Hepatocyte (in vitro differentiated cells): ENCODE measurements around the gene GBE1. TPM values are rescaled to one million over a fixed set of nuclear protein-coding genes. Genes with fewer than 3 reads are reported as not detected.
A peak's percentile ranks its signal among the peaks of the same experiment; 100 is the strongest.

Experiments used
- DNase-seq: peaks from one replicate; pipeline ENCODE4 v3.0.0-alpha.2; 2016; ENCODE audit warnings: low spot score
- H2AFZ ChIP-seq: fragments of 200-600 bp; sonication (generic); 2 replicates; pipeline ENCODE4 v1.6.0; 2016; ENCODE audit warnings: antibody characterized with exemption, mild to moderate bottlenecking
- H3K27ac ChIP-seq: fragments of 200-600 bp; sonication (generic); 2 replicates; pipeline ENCODE4 v1.5.1; 2016; ENCODE audit warnings: mild to moderate bottlenecking
- H3K27me3 ChIP-seq: fragments of 200-600 bp; sonication (generic); 2 replicates; pipeline ENCODE4 v1.6.1; 2016
- H3K36me3 ChIP-seq: fragments of 200-600 bp; sonication (generic); replicated peaks from 2 replicates; pipeline ENCODE4 v1.5.1; 2016; ENCODE audit warnings: low read depth; ENCODE audit not compliant: insufficient read depth
- H3K4me1 ChIP-seq: fragments of 200-600 bp; sonication (generic); 2 replicates; pipeline ENCODE4 v1.5.1; 2016; ENCODE audit warnings: mild to moderate bottlenecking, moderate library complexity; ENCODE audit not compliant: insufficient read depth
- H3K4me2 ChIP-seq: fragments of 200-600 bp; sonication (generic); 2 replicates; pipeline ENCODE4 v1.6.0; 2016
- H3K4me3 ChIP-seq: fragments of 200-600 bp; sonication (generic); 2 replicates; pipeline ENCODE4 v1.5.1; 2016; ENCODE audit warnings: mild to moderate bottlenecking
- H3K79me2 ChIP-seq: fragments of 200-600 bp; sonication (generic); 2 replicates; pipeline ENCODE4 v1.6.0; 2017; ENCODE audit warnings: mild to moderate bottlenecking
- H3K9me2 ChIP-seq: fragments of 200-600 bp; sonication (generic); replicated peaks from 2 replicates; pipeline ENCODE4 v1.6.0; 2017; ENCODE audit warnings: mild to moderate bottlenecking; ENCODE audit not compliant: insufficient read depth
- H3K9me3 ChIP-seq: fragments of 200-600 bp; sonication (generic); 2 replicates; pipeline ENCODE4 v1.5.1; 2016; ENCODE audit warnings: low read depth, mild to moderate bottlenecking
- H4K20me1 ChIP-seq: fragments of 200-600 bp; sonication (generic); 2 replicates; pipeline ENCODE4 v1.6.0; 2016; ENCODE audit warnings: mild to moderate bottlenecking; ENCODE audit not compliant: insufficient read depth, poor library complexity, severe bottlenecking
- CTCF ChIP-seq: fragments of 200-600 bp; sonication (generic); IDR thresholded peaks from 2 replicates; pipeline ENCODE4 v1.5.1; 2016; ENCODE audit warnings: antibody characterized with exemption, mild to moderate bottlenecking; ENCODE audit not compliant: poor library complexity
- EZH2 ChIP-seq: fragments of 200-600 bp; sonication (generic); IDR thresholded peaks from 2 replicates; pipeline ENCODE4 v1.6.1; 2016; ENCODE audit warnings: antibody characterized with exemption, mild to moderate bottlenecking, borderline replicate concordance
- EZH2phosphoT487 ChIP-seq: fragments of 200-600 bp; sonication (generic); IDR thresholded peaks from one replicate; pipeline ENCODE4 v1.6.1; 2018; ENCODE audit warnings: antibody characterized with exemption, mild to moderate bottlenecking, low read depth, moderate library complexity; ENCODE audit not compliant: unreplicated experiment, severe bottlenecking
- WGBS: methylation state at CpG from one replicate; pipeline ENCODE4 v1.1.6; 2016; ENCODE audit warnings: low lambda C conversion rate; ENCODE audit errors: missing lambda C conversion rate; 5-methylcytosine and 5-hydroxymethylcytosine counted together
- polyA plus RNA-seq: library from polyadenylated mRNA; unstranded; fragments of >200 nt; fragmentation: Nextera tagmentation; extraction: Ambion mirVana; gene quantifications from 2 replicates; pipeline ENCODE4 v1.2.1, GENCODE V29; 2016
- total RNA-seq: library from RNA; depleted of rRNA; stranded (reverse); fragments of >200 nt; gene quantifications from 2 replicates; pipeline ENCODE4 v1.2.3, GENCODE V29; 2014

The GBE1 gene
- total and polyA plus RNA-seq, 2 experiments from 2014 or later, result 15.6 to 25.8 TPM

GRCh38 chr3:81490541-81491288, 270.7 kb downstream of the GBE1 start:
- no peak overlapping the region for H3K4me3 ChIP-seq
- peak overlapping the region; percentile 25 for H3K27ac ChIP-seq
- H3K79me2 ChIP-seq, result no peaks in the 10 kb centered on the region
- TF ChIP-seq CTCF (peak; percentile 79), EZH2 (no peak)
- WGBS, result 24% methylated on average over 7 of the region's 7 CpGs
- H3K9me3 ChIP-seq, result no peaks in the 10 kb centered on the region
- H3K9me2 ChIP-seq, result no peaks in the 10 kb centered on the region
- no peaks in the 10 kb centered on the region for H3K36me3 ChIP-seq
- no peaks in the 10 kb centered on the region for H4K20me1 ChIP-seq
- peak; percentile 94 for DNase-seq
- peaks cover 8% of the 10 kb centered on the region for H3K4me1 ChIP-seq
- no peaks in the 10 kb centered on the region for H3K27me3 ChIP-seq
- no peak overlapping the region for H2AFZ ChIP-seq
- H3K4me2 ChIP-seq, result peak overlapping the region; percentile 54

- Histone ChIP-seq H3K4me2 (no peak overlapping the region), H4K20me1 (no peaks in the 10 kb centered on the region), H3K27me3 (no peaks in the 10 kb centered on the region), H3K9me2 (no peaks in the 10 kb centered on the region), H3K79me2 (no peaks in the 10 kb centered on the region), H3K4me3 (no peak overlapping the region), H3K27ac (peak overlapping the region; percentile 24), H3K36me3 (no peaks in the 10 kb centered on the region), H2AFZ (no peak overlapping the region), H3K9me3 (no peaks in the 10 kb centered on the region), H3K4me1 (no peaks in the 10 kb centered on the region)
- DNase-seq, result peak; percentile 13
- 63% methylated on average over 5 of the region's 5 CpGs for WGBS
- TF ChIP-seq CTCF (no peak), EZH2 (no peak), EZH2phosphoT487 (no peak)
Measured at GRCh38 chr3:81485444-81485865, 276.0 kb downstream of the GBE1 start.

- TF ChIP-seq EZH2phosphoT487, result no peak
- no peak for TF ChIP-seq EZH2
- no peak for TF ChIP-seq CTCF
- H4K20me1 ChIP-seq, result no peaks in the 10 kb centered on the region
- H2AFZ ChIP-seq, result no peak overlapping the region
- no peak overlapping the region for H3K4me2 ChIP-seq
- no peaks in the 10 kb centered on the region for H3K27me3 ChIP-seq
- no peaks in the 10 kb centered on the region for H3K9me3 ChIP-seq
- H3K36me3 ChIP-seq, result no peaks in the 10 kb centered on the region
- DNase-seq, result no peak
- no peaks in the 10 kb centered on the region for H3K4me1 ChIP-seq
- no peak overlapping the region for H3K4me3 ChIP-seq
- no peak overlapping the region for H3K27ac ChIP-seq
- H3K9me2 ChIP-seq, result no peaks in the 10 kb centered on the region
- no peaks in the 10 kb centered on the region for H3K79me2 ChIP-seq
- 89% methylated on average over 5 of the region's 5 CpGs for WGBS
Measured at GRCh38 chr3:81484520-81484919, 276.9 kb downstream of the GBE1 start.
